Femur (tissue), 1 donor: ENCODE data around the gene DIAPH1.

Experiments
- DNase-seq: peaks from one replicate; pipeline ENCODE4 v3.0.0-alpha.2; 2017

DIAPH1 gene

DNA sequence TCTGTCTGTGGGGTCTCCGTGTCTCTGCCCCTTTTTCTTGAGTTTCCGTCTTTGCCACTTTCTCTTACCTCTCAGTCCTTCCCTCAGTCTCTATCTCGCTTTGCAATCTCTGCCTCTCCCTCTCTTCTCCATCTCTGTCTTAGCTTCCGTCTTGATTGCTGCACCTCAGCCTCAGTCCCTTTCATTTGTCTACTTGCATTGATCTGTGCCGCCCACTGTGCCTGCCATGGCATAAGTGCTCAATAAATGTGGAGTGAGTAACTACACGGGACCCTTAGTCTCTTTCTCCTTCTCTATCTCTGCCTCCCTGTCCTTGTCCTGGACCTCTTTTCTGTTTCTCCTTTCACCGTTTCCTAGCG lies 123.4 kb downstream of the DIAPH1 start:
- no peak for DNase-seq

DNA sequence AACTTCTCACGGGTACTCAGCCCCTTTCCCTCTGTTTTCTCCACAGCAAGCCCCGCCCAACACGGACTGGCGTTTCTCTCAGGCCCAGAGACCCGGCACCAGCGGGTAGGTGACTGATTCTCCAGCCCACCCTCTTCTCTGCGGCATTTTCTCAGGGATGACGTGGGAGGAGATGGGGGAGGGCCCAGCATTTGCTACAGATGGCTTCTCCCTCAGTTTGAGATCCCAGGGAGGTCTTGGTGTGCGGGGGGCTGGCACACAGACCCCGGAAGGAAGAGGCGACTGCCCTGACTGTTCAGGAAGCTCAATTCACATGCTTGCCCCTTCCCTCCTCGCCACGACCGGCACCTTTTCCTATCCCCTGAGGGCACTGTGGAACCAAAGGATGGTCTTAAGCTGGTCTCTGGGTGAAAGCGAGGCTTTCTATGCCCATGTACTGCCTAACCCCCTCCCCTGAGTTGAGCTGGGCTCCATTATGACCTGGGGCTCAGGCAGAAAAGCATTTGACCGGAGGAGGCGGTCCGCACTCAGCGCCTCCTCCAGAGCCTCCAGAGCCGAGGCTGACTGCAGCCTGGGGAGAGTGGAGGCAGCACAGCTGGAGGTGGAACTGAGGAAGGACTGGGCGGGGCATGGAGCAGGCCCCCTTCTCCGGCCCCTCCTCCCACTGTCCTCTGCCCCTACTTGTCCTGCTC lies 123.9 kb downstream of the DIAPH1 start:
- DNase-seq = peak; percentile 17

DNA sequence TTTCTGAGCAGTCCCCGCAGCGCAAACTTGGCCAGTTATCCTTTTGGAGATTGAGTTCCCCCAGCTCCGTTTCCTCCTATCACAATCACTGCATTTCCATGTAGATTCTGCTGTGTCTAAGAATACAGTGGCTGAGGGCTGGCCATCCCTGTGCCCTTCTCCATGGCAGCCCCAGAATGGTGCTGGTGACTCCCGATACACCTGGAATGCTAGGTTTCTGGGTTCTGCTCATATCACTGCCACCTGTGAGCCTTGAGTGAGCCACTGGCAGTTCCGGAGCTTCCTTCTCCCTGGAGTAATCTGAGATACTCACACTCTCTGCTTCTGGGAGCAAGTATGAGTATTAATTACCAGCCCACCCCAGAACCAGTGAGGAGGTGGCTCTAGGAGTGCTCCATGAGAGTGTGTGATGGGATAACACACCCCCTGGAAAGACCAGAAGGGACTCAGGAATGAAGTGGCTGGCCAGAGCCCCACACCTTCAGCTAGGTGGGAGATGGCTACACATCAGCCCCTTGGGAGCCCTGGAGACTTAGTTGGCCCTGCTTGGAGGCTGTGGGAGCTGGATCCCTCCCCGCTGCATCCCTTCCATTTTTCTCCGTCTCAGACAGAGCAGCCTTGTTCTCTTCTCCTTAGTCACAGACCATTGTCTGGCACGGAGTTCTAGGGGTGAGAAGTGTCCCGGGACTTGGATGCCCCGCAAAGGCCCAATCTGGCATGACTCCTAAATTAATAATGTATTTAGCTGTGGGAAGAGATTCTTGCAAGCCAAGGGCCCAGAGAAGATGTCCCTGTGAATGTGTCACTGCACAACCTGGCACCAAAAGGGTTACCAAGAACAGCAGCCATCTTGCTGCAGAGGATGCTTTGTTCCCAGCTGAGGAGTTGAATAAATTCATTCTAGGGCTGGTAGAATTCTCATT lies 125.0 kb downstream of the DIAPH1 start:
- DNase-seq = peak; percentile 27

DNA sequence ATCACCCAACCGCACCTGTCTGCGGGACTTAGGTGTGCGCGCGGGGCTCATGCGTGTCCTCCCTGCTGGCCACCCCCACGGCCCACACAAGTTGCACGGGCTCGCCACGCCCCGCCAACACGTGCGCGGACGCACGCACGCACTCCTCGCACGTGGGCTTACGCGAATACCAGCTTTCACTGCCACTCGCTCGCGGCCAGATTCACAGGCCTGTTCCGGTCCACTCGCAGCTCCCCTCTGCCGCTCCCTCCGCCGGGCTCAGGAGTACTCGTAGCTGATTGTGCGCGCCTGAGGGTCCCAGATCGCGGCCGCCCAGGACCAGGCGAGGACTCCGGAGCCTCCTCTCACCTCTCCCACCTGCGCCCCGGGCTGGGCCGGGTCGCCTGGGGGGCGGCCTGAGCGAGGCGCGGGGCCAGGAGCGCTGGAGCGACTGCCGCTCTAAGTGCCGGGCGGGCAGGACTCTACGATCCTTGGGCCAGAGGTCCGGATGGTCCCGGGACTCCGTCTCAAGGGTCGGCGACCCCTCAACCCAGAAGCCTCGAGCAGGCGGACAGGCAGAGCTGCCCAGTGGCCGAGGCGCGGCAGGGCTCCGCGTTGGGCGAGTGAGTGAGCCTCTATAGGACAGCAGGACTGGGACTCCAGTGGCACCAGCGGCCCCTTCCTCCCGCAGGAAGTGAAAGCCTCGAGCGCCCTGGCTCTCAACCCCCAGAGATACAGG lies 126.5 kb downstream of the DIAPH1 start:
- peak; percentile 21 for DNase-seq

DNA sequence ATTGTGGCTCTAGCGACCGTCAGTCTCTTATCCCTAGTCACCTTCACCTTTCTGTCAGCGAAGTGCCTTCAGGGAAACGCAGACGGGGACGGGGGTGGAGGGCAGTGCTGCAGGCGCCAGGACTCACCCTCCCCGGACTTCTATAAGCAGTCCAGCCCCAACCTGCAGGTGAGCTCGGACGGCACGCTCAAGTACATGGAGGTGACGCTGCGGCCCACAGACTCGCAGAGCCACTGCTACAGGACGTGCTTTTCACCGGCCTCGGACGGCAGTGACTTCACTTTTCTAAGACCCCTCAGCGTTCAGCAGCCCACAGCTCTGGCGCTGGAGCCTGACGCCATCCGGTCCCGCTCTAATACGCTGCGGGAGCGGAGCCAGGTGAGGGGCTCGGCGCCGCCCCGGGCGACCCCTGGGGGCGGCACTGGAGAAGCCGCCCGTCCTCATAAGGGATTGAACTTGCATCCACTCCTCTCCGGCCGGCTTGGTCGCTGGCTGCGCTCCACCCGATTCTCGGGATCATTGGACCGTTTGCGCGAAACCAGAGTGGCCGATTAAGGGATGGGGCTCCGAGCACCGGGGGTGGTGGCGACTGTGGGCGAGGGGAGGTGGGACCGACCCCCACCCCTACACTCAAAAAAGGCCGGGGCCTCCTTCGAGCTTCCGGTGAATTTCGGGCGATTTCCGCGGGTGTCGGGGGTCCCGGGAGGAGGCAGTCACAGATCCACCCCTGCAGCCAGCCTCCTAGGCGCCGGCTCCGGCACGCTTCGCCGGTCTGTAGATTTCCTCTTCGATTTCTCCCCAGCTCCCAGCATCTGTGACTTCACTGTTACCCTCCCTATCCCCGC lies 127.3 kb downstream of the DIAPH1 start:
- DNase-seq = no peak

DNA sequence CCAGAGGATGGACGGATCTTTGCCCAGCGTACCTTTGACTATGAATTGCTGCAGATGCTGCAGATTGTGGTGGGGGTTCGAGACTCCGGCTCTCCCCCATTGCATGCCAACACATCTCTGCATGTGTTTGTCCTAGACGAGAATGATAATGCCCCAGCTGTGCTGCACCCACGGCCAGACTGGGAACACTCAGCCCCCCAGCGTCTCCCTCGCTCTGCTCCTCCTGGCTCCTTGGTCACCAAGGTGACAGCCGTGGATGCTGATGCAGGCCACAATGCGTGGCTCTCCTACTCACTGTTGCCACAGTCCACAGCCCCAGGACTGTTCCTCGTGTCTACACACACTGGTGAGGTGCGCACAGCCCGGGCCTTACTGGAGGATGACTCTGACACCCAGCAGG lies 128.0 kb downstream of the DIAPH1 start:
- DNase-seq = no peak

DNA sequence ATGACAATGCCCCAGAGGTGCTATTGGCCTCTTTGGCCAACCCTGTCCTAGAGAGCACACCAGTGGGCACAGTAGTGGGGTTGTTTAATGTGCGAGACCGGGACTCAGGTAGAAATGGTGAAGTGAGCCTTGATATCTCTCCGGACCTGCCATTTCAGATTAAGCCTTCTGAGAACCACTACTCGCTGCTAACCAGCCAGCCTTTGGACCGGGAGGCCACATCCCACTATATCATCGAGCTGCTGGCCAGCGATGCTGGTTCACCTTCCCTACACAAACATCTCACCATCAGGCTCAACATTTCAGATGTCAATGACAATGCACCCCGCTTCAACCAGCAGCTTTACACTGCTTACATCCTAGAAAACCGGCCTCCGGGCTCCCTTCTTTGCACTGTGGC lies 128.5 kb downstream of the DIAPH1 start:
- no peak for DNase-seq

DNA sequence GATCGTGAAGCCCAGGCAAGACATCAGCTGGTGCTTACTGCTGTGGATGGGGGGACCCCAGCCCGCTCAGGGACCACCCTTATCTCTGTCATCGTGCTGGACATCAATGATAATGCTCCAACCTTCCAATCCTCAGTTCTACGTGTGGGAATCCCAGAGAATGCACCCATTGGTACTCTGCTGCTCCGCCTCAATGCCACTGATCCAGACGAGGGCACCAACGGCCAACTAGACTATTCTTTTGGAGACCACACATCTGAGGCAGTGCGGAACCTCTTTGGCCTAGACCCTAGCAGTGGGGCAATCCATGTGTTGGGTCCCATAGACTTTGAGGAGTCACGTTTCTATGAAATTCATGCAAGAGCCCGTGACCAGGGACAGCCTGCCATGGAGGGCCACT lies 129.0 kb downstream of the DIAPH1 start:
- no peak for DNase-seq

DNA sequence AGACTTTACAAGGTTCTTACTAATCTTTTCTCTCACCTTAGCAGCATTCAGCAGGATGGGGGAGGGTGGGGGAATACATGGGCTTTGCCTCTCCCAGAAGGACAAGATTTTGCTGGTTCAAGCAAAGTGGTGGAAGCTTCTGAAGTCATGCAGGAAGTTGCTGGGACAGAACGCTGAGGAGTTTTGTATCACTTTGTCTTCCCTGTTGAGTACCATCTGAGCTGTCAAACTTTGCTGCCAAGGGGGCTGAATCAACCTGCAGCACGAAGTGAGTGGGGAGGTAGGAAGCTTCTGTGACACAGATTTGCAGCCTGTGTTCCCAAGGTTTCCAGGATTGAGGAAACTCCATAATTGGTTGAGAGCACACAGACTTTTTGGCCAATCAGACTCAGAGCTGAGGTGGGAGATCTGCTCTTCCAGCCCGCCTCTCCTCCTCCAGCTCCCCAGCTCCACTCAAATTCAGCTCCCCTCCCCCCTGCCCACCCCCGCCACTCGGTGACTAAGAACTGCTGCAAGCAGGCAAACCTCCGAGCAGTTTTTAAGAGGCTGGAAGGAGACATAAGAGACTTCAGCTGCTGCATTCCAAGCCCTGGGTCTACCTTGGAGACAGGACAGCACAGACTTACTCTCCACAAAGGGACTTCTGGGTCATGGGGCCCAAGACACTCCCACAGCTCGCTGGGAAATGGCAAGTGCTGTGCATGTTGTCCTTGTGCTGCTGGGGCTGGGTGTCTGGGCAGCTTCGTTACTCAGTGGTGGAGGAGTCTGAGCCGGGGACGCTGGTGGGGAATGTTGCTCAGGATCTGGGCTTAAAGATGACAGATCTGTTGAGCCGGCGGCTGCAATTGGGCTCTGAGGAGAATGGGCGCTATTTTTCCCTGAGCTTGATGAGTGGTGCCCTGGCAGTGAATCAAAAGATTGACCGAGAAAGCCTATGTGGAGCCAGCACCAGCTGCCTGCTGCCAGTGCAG lies 129.9 kb downstream of the DIAPH1 start, which contains the start of gene PCDHGC5:
Gene PCDHGC5 (plus strand): TSS at position 491 of the 971 bp plus-strand sequence. CDS start 160 bp downstream, at position 651.
- DNase-seq = no peak

DNA sequence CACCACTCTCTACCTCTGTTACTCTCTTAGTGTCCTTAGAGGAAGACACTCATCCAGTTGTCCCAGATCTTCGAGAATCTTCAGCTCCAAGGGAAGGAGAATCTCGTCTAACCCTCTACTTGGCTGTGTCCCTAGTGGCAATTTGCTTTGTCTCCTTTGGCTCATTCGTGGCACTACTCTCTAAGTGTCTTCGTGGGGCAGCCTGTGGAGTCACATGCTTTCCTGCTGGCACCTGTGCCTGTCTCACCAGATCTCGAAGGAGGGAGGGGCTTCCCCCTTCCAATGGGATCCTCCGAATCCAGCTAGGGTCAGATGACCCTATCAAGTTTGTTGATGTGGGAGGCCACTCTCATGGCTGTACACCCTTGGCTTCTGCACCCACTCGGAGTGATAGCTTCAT lies 131.7 kb downstream of the DIAPH1 start:
- no peak for DNase-seq

DNA sequence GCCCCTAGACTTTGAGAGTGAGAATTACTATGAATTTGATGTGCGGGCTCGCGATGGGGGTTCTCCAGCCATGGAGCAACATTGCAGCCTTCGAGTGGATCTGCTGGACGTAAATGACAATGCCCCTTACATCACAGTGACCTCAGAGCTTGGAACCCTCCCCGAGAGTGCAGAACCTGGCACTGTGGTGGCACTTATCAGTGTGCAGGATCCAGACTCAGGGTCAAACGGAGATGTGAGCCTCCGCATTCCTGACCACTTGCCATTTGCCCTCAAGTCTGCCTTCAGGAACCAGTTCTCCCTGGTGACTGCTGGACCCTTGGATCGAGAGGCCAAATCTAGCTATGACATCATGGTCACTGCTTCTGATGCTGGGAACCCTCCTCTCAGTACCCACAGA lies 132.7 kb downstream of the DIAPH1 start:
- no peak for DNase-seq

DNA sequence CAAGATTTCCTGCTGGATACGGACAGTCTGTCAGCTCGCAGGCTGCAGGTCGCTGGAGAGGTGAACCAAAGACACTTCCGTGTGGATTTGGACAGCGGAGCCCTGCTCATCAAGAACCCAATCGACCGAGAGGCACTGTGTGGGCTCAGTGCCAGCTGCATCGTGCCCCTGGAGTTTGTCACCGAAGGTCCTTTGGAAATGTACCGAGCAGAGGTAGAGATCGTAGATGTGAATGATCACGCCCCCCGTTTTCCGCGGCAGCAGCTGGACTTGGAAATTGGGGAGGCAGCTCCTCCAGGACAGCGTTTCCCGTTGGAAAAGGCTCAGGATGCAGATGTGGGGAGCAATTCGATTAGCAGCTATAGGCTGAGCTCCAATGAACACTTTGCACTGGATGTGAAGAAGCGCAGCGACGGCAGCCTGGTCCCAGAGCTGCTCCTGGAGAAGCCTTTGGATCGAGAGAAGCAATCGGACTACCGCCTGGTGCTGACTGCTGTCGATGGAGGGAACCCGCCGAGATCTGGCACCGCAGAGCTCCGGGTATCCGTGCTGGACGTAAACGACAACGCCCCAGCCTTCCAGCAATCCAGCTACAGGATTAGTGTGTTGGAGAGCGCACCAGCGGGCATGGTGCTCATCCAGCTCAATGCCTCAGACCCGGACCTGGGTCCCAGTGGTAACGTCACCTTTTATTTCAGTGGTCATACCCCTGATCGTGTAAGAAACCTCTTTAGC lies 133.3 kb downstream of the DIAPH1 start:
- no peak for DNase-seq

DNA sequence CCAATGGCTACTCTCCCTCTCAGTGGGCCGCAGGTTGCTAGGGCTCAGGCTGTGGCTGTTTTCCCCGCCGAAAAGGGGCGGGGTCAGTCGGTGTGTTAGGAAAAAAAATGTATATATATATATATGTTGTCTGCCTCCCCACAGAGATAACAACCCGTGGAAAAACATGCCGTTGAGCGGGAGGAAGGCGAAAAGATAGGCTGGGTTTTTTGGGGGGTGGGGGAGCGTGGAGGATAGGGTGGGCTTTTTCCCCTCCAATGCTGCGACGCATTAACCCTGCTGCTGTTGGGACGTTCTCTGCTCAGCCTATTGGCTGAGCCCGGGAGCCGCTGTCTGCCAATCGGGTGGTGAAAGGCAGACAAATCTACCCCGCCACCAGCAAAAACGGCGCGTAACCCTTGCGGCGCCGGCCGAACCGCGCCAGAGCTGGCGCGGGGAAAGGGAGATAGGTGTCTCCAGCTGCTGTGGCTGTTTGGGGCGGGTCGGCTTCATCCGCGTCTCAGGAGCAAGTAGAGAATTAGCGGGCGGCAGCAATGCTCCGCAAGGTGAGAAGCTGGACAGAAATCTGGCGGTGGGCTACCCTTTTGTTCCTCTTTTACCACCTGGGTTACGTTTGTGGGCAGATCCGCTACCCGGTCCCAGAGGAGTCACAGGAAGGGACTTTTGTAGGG lies 134.0 kb downstream of the DIAPH1 start, which contains the start of gene PCDHGC4:
Gene PCDHGC4 (plus strand): TSS at position 390 of the 671 bp plus-strand sequence. CDS start 144 bp downstream, at position 534.
- DNase-seq = peak; percentile 59

DNA sequence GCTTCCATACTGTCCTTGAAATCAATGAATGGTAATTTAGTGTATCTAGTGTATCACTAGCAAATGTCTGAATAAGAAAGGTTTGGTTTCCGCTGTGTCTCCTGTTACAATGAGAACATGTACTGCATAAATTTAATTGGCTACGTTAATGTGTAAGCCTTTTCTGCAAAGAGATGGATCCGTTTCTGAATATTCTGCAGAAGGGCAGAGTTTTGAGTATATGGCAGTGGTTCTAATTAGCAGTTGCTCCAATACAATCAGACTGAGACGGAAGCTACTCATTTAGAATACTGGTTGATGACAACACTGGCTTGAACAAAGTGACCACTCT lies 134.5 kb downstream of the DIAPH1 start:
- DNase-seq = no peak

DNA sequence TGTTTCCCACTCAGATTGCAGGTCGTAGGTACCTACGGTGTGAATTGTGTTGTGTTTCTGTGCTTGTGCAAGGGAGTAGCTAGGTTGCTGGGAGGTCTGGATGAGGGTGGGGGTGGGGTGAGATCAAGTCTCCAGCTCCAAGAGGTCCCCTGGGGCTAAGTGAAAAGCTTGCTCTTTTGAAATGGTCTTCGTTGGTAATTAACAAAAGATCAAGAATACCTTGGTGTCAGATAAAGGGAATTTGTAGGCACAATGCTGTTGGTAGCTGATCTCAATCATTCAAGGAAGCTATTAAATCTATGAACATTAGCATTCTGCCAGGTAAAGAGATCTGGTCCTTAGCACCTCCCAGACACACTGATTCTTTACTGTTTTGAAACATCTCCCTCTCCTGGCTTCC lies 134.9 kb downstream of the DIAPH1 start:
- no peak for DNase-seq

DNA sequence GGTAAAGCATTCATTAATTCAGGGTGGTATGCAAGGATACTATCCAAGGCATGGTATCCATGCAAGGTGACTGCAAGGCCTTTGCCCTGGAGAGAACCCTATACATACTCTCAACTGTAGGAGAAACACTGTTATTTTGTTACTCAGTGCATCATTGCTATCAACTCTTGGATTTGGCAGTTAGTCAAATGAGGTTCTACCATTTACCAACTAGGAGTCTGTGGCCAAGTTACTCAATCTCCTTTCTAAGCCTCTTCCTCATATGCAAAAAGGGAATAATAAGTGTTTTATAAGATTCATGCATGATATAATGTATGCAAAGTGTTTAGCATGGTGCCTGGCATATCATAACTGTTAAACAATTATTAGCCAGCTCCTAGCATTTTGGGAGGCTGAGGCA lies 139.0 kb downstream of the DIAPH1 start:
- no peak for DNase-seq

DNA sequence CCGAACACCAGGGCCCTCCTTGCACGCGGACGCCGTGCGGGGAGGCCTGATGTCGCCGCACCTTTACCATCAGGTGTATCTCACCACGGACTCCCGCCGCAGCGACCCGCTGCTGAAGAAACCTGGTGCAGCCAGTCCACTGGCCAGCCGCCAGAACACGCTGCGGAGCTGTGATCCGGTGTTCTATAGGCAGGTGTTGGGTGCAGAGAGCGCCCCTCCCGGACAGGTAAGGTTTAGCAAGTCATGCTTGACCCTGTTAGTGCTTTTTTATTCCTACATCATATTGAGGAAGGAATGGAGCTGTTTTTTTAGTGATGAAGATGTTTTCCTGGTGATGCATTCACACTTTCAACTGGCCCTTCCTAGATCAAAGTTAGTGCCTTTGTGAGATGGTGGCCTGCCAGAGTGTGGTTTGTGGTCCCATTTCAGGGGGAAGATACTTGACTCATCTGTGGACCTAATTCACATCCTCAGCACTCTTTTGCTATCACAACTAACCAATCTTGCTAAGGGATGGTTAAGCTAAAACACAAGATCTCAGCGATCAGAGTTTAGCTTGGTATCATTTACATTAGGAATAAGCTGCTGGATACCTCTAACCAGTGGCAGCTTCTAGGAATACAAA lies 140.4 kb downstream of the DIAPH1 start:
- no peak for DNase-seq

DNA sequence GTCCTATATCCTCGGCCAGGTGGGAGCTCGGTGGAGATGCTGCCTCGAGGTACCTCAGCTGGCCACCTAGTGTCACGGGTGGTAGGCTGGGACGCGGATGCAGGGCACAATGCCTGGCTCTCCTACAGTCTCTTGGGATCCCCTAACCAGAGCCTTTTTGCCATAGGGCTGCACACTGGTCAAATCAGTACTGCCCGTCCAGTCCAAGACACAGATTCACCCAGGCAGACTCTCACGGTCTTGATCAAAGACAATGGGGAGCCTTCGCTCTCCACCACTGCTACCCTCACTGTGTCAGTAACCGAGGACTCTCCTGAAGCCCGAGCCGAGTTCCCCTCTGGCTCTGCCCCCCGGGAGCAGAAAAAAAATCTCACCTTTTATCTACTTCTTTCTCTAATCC lies 141.0 kb downstream of the DIAPH1 start:
- no peak for DNase-seq

DNA sequence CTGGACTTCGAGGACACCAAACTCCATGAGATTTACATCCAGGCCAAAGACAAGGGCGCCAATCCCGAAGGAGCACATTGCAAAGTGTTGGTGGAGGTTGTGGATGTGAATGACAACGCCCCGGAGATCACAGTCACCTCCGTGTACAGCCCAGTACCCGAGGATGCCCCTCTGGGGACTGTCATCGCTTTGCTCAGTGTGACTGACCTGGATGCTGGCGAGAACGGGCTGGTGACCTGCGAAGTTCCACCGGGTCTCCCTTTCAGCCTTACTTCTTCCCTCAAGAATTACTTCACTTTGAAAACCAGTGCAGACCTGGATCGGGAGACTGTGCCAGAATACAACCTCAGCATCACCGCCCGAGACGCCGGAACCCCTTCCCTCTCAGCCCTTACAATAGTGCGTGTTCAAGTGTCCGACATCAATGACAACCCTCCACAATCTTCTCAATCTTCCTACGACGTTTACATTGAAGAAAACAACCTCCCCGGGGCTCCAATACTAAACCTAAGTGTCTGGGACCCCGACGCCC lies 141.7 kb downstream of the DIAPH1 start:
- no peak for DNase-seq
